ENCODE data around the gene CD274. TPM values are rescaled to one million over a fixed set of nuclear protein-coding genes. Genes with fewer than 3 reads are reported as not detected.
A peak's percentile ranks its signal among the peaks of the same experiment; 100 is the strongest.

The CD274 gene
- total RNA-seq, 1 experiment from 2014 or later = not detected

DNA sequence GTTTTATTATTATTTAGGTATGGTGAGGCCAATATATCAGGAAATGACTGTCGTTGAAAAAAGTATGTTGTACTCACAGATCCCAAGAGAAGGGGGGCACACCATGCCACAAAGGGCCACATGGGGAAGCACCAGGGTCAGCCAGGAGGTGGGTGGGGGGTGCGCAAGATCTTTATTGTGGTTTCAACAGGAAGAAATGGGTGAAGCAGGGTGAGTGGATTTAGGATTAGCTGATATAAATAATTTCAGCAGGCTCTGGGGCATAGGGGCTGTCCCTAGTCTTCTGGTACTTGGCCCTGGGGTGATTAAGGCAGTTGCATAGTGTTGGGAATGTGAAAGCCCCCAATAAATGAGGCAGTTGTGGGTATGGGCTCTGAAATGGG, 68.6 kb downstream of the CD274 start:
- H3K4ac ChIP-seq (ENCODE audit: low read depth, low read length) = no peak overlapping the region
- Mint-ChIP-seq H3K4me1 (peaks cover 19 to 24% of the 10 kb centered on the region in 2 experiments), H3K9me3 (no peaks in the 10 kb centered on the region), H3K27me3 (ENCODE audit: low read depth) (peaks cover 2% of the 10 kb centered on the region; the same call in 1 of the 2 replicates), H3K36me3 (ENCODE audit: insufficient read depth in 1 of 3, low read depth in 3 of 3) (no peaks in the 10 kb centered on the region), H3K27ac (peak overlapping the region in 2 of 3 experiments; percentile 34 to 54; a peak in 2 of 7 replicates), H3K4me3 (no peak overlapping the region)
- H3K79me1 ChIP-seq (ENCODE audit: insufficient read depth, low read depth, low read length, poor library complexity, severe bottlenecking) = no peaks in the 10 kb centered on the region
- H4K20me1 ChIP-seq (ENCODE audit: control insufficient read depth, insufficient read depth, insufficient read length) = no peaks in the 10 kb centered on the region
- no CpG with 5 or more reads among the region's 2 CpGs for WGBS (ENCODE audit: extremely low coverage, insufficient read length, low lambda C conversion rate)
- no peak overlapping the region for H2BK12ac ChIP-seq (ENCODE audit: insufficient read length, low read depth, low read length)
- H3K27ac ChIP-seq (ENCODE audit: insufficient read length, low read depth, low read length) = no peak overlapping the region
- peak; percentile 30 for DNase-seq
- H3K14ac ChIP-seq (ENCODE audit: insufficient read depth, low read length) = no peak overlapping the region; the same call in 1 of the 2 replicates
- H3K18ac ChIP-seq (ENCODE audit: insufficient read length, low read depth, low read length) = no peak overlapping the region
- no peak overlapping the region for H4K91ac ChIP-seq (ENCODE audit: insufficient read length, low read depth, low read length)
- H3K23ac ChIP-seq (ENCODE audit: insufficient read length, low read depth, low read length) = no peak overlapping the region
- no peak overlapping the region for H3K4me2 ChIP-seq (ENCODE audit: insufficient read depth, insufficient read length, low read length)
- H2BK15ac ChIP-seq (ENCODE audit: low read depth, low read length) = no peak overlapping the region
- H3K27me3 ChIP-seq (ENCODE audit: insufficient read depth, low read length) = no peaks in the 10 kb centered on the region
- no peak overlapping the region for H2AFZ ChIP-seq (ENCODE audit: low read length)
- no peak overlapping the region for H2BK120ac ChIP-seq (ENCODE audit: low read depth, low read length, poor library complexity, severe bottlenecking)
- no peaks in the 10 kb centered on the region for H3K9me3 ChIP-seq (ENCODE audit: control insufficient read depth, low read depth, low read length)
- no peak overlapping the region for H4K5ac ChIP-seq (ENCODE audit: insufficient read length, low read depth, low read length)
- no peak overlapping the region for H3K56ac ChIP-seq (ENCODE audit: insufficient read length, low read depth, low read length)
- no peak for TF ChIP-seq CTCF (conservative IDR thresholded peaks at IDR 0.05)
- H2BK20ac ChIP-seq (ENCODE audit: low read depth, low read length, poor library complexity, severe bottlenecking) = no peak overlapping the region
- H2AK5ac ChIP-seq (ENCODE audit: insufficient read length, low read length) = no peak overlapping the region
- no peak overlapping the region for H3K9ac ChIP-seq (ENCODE audit: extremely low read depth, insufficient read length, low read length)
- H3K23me2 ChIP-seq (ENCODE audit: insufficient read length, low read depth, low read length, poor library complexity, severe bottlenecking) = no peaks in the 10 kb centered on the region
- H3T11ph ChIP-seq (ENCODE audit: low read length) = no peak overlapping the region
- H3K79me2 ChIP-seq (ENCODE audit: insufficient read depth, low read length) = no peaks in the 10 kb centered on the region
- no peaks in the 10 kb centered on the region for H3K4me1 ChIP-seq (ENCODE audit: insufficient read depth, low read length)
- H2BK5ac ChIP-seq (ENCODE audit: insufficient read length, low read length) = no peak overlapping the region
- H4K8ac ChIP-seq (replicated peaks; ENCODE audit: insufficient read length, low read depth, low read length) = no peak overlapping the region

Other genes with a start within 250 kb of the CD274 start
- gene INSL4, start 219.1 kb upstream of the CD274 start, total RNA-seq (2021) = not detected in 2 replicates
- gene RLN2, start 145.8 kb upstream of the CD274 start, total RNA-seq (2021) = 3.6 and 3.7 TPM in 2 replicates
- 0.39 and 0.52 TPM in 2 replicates for gene RLN1, start 110.7 kb upstream of the CD274 start, total RNA-seq (2021)
- 19.6 and 22.6 TPM in 2 replicates for gene PLGRKT, start 12.6 kb upstream of the CD274 start, total RNA-seq (2021)
- not detected in 2 replicates for gene PDCD1LG2, start 60.0 kb downstream of the CD274 start, total RNA-seq (2021)
- 13.7 and 13.8 TPM in 2 replicates for gene RIC1, start 178.6 kb downstream of the CD274 start, total RNA-seq (2021)

Data from H9 (cell line).